ENCODE measurements around the gene GPRIN2.
"Not testable (repeated sequence)": the region's sequence is repeated elsewhere in the genome, so short reads cannot be mapped to it uniquely, and the experiment has no call there.

GPRIN2 gene

DNA sequence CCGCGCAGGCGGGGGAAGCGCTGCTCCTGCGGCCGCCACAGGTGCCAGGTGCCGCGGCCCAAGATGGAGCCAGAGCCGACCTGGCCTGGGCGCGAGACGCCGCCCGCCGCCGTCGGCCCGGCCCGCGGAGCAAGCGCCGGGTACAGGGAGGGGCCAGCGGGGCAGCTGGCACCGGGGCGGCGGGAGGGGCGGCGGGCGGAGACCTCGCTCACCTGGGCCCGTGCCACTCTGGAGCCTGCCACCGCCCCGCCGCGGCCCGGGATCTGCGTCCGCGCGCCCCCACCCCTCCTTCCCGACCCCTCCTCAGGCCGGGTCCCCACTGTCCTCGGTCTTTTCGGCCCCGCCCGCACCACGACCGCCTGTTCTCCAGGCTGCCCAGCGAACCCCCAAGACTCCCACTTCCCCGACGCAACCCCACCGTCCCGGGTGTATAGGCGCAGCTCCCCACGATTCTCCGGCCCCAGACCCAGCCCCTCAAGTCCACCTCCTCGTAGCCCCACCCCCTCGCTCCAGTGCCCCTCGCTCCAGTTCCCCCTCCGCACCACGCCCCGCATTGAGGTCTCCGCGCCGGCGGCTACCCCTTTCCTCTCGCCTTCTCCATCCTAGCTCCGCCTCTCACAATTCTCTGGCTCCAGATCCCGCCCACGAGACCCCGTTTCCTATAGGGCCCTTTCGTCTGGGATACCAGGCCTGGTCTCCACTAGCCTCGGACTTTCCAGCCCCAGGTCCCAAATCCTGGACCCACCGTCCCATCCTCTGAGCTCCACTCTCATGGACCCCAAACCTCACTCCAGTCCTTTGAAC is at the start of gene GPRIN2:
TSS of gene GPRIN2 (minus strand) at position 144 of the 804 bp plus-strand sequence. CDS start 5,922 bp downstream, outside the sequence.
- no peak for DNase-seq (ENCODE audit: low read depth, low spot score)

DNA sequence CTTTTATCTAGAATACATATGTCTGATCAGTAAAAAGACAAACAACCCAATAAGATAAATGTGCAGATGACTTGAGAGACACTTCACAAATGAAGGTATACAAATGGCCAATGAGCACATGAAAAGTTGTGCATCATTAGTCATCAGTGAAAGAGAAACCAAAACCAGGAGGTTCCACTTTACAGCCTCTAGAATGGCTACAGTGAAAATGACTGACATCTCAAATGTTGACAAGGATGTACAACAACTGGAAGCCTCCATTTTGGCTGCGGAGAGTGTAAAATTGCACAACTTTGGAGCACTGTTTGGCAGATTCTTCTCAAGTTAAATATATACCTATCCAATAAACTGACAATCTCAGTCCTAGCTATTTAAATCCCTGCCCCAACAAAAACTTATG is 44.1 kb upstream of the GPRIN2 start:
- DNase-seq (ENCODE audit: low read depth, low spot score): not testable (repeated sequence)

DNA sequence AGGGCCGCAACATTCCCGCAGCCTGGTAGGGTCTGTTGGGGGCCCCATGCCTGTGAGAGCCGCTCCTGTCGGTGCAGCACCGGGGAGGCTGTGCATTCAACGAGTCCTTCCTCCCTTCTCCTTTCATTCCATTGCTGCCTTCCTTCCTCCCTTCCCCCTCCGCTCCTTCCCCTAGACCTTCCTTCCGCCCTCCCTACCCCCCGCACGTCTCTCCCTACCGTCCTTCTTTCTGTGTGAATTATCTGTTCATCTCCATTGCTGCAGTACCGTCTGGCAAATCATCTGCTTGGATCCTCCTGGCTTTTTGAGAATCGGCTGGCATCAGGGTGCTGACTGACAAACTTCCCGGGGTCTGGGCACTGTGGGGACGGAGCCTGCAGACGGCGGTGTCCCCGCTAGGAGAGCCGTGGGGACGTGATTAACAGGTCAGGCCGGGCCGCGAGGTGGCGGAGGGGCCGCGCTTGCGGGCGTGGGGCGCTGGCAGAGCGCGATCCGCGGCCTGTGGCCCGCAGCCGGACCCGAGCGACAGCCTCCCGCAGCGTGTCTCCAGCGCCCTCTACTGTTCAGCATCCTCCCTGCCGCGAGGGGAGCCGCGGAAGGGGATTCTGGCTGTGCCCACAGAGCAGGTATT is 41.3 kb upstream of the GPRIN2 start:
- DNase-seq (ENCODE audit: low read depth, low spot score): not testable (repeated sequence)

GRCh38 chr10:46596570-46596969 is 40.1 kb upstream of the GPRIN2 start:
- not testable (repeated sequence) for DNase-seq (ENCODE audit: low read depth, low spot score)

DNA sequence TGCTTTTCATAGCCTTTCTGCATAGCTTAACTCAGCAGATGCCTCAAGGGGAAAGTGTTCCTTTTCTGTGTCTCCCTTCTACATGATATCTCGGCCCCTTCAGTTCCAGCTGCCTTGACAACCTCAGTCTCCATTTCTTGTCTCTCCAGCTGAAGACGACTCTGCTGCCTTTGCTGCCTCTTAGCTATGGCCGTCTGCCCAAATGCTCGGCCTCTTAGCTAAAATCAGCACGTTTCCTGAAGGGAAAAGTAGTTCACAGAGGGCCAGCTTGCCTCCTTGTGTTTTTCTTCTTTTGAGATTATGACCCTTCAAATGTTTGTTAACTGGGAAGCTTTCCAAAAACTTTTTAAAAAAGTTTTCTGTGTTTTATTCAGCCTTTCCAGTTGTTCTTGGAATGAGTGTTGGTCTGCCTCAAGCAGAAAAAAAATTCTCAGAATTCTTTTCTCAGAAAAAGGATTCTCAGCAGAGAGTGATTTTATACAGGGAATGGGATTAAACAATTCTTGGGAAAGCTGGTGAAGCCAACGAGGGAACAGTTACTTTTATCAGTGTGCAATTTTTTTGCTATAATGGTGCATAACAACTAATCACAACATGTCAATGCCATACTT is 38.1 kb upstream of the GPRIN2 start:
- DNase-seq (ENCODE audit: low read depth, low spot score): not testable (repeated sequence)

DNA sequence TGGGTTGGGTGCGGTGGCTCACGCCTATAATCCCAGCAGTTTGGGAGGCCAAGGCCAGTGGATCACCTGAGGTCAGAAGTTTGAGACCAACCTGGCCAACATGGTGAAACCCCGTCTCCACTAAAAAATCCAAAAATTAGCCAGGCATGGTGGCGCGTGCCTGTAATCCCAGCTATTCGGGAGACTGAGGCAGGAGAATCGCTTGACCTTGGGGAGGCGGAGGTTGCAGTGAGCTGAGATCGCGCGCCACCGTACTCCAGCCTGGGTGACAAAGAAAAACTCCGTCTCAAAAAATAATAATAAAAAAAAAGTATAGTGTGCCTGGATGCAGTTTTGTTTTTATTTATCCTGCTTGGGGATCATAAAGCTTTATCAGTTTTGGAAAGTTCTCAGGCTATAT is 36.8 kb upstream of the GPRIN2 start:
- not testable (repeated sequence) for DNase-seq (ENCODE audit: low read depth, low spot score)

- DNase-seq (ENCODE audit: low read depth, low spot score): not testable (repeated sequence)
Measured at GRCh38 chr10:46591053-46591452, 34.6 kb upstream of the GPRIN2 start.

DNA sequence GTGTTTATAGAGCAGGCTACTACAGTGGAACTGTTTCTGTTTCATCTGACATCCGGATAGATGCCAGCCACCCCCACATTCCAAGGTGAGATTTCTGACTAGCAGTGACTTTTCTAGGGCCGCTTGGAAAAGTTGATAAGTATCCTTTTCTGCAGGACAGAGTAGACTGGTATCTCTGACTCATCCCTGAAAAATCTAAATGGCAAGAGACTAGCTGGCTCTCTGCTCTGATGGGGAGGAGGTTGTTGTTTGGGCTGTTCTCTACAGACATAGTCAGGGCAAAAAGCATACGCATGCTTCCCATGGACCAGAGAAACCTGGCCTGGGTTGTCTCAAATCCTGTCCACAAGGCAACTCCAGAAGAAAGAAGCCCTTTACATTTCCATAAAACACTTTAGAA is 33.1 kb upstream of the GPRIN2 start:
- not testable (repeated sequence) for DNase-seq (ENCODE audit: low read depth, low spot score)

DNA sequence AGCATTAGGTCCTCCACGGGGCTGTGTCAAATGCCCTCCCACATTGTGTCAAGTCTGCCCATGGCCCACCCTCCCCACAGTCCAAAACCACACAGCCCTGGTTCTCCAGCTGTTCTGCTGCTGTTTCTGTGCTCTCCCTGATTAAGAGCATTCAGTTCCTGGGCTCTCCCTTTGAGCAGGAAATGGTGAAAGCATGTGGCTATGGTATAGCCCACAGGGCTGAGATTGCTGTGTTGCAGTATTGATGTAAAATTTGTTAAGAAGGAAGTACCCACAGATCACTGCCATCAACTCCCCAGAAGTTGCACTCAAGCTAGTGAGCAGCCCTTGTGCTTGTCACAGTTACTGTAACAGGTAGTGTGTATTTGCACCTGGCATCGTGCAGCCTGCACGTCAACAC is 31.8 kb upstream of the GPRIN2 start:
- not testable (repeated sequence) for DNase-seq (ENCODE audit: low read depth, low spot score)

DNA sequence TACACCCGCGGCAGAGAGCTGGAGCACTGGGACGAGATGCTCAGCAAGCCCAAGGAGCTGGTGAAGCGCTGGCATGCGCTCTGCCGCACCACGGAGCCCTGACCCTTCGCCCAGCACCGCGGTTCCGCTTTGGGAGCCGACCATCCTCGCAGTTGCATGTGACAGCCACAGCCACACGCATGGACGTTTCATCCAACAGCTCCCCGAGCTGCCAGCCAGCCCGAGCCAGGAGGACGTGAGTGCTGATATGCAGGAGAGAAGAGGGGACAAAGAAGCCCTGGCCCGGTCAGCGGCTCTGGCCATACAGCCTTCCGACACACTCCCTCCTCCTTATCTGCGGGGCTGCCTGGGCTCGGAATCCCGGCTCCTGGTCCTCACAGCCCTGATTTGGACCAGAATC is 31.1 kb upstream of the GPRIN2 start:
- not testable (repeated sequence) for DNase-seq (ENCODE audit: low read depth, low spot score)

GRCh38 chr10:46585246-46585645 is 28.8 kb upstream of the GPRIN2 start:
- not testable (repeated sequence) for DNase-seq (ENCODE audit: low read depth, low spot score)

GRCh38 chr10:46584196-46584595 is 27.7 kb upstream of the GPRIN2 start:
- DNase-seq (ENCODE audit: low read depth, low spot score): not testable (repeated sequence)

- DNase-seq (ENCODE audit: low read depth, low spot score): not testable (repeated sequence)
Measured at GRCh38 chr10:46582568-46582967, 26.1 kb upstream of the GPRIN2 start.

DNA sequence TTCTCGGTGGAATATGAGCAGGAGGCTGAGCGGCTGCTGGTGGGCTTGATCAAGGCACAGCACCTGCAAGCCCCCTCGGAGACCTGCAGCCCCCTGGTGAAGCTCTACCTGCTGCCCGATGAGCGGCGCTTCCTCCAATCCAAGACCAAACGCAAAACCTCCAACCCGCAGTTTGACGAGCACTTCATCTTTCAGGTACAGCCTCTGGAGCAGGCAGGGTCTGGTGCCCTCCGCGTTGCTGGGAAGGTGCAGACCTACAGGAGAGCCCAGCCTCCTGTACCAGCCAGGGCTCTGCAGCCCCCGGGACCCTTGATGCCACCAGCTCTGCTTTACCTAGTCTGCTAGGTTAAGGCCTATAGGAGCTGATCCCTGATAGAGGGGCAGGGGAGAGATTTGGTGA is 25.5 kb upstream of the GPRIN2 start:
- DNase-seq (ENCODE audit: low read depth, low spot score): not testable (repeated sequence)

DNA sequence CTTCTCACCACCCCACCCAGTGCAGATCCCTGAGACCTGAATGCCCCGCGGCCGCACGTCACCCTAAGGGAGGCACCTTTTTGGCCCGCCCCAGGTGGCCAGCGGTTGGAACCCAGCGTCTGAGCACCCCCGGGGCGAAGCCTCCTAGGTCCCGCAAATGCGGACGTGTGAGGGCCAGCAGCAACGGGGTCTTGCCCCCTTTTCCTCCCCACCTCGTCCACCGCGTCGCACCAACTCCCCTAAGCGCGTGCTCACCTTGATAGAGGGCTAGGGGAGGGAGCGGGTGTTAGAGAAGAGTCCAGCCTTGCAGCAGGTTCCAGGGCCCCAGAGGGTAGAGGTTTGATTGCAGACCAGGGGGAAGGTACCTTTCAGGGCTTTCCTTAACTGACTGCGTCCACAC is 22.9 kb upstream of the GPRIN2 start:
- not testable (repeated sequence) for DNase-seq (ENCODE audit: low read depth, low spot score)

DNA sequence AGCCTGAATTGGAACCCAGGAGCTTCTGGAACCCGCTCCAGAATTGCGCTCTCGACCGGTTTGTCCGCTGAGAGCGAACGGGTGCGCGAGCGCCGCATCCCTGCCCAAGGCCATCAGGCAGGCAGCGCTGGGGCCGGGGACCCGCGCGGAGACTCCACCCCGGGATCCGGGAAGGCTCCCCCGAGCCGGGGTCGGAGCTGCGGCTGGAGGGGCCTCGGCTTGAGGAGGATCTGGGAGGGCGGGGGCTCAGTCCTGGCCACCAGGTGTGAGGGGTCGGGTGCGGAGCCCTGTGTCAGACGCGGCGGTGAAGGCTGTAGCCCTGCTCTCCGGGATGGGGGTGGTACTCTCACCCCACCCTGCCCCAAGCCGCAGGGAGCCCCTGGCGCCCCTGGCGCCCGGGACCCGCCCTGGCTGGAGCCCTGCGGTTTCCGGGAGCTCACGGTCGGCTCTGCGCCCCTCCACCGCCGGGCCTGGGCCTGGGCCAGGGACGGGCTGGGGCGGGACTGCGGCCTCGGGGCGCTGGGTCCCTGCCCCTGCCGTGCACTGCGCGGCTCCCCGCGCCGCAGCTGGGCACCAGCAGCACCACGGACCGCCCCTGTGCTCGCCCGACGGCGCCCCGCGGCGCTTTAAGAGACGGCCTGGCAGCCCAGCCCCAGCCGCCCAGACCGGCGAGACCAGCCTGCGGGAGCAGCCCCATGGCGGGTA is 22.2 kb upstream of the GPRIN2 start, which contains the start of gene SYT15:
TSS of gene SYT15 (plus strand) at position 655 of the 705 bp plus-strand sequence. CDS start at position 696, 41 bp downstream.
- DNase-seq (ENCODE audit: low read depth, low spot score): not testable (repeated sequence)

GRCh38 chr10:46577624-46578473 is 21.4 kb upstream of the GPRIN2 start:
- DNase-seq (ENCODE audit: low read depth, low spot score): not testable (repeated sequence)

DNA sequence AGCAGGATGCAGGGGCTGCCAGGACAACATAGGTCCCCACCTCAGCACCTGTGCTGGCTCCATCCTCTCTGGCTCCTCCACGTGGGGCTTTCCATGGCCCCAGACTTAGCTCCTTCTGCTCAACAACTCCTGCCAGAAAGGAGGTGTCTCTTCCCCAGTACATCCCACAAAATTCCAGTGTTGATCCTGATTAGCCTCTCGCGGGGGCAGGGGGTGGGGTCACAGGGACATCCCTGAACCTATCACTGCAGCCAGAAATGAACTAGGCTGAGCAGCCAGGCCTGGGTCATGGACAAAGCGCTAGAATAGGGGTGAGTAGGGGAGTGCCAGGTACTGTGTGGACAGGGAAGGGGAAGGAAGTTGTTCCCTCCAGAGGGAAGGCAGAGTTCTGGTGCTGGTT is 17.4 kb upstream of the GPRIN2 start:
- not testable (repeated sequence) for DNase-seq (ENCODE audit: low read depth, low spot score)

DNA sequence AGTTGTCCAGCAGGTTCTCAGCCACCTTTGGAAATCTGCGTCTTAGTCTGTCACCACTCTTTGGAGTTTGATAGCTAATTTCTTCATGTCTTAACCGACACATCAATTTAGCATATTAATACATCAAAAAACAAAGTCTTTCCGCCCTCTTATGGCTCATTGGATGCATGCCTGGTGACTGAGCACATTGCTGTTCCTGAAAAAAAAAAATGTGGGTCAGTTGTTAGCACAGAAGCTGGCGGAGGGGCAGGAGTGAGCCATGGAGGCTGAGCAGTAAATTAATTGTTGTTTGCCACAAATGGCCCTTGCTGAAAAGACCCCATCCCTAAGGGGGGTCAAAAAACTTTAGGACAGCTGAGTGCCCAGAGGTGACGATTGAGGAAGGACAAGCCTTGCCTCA is 16.9 kb upstream of the GPRIN2 start:
- DNase-seq (ENCODE audit: low read depth, low spot score): not testable (repeated sequence)

GRCh38 chr10:46572765-46573164 is 16.3 kb upstream of the GPRIN2 start:
- not testable (repeated sequence) for DNase-seq (ENCODE audit: low read depth, low spot score)

DNA sequence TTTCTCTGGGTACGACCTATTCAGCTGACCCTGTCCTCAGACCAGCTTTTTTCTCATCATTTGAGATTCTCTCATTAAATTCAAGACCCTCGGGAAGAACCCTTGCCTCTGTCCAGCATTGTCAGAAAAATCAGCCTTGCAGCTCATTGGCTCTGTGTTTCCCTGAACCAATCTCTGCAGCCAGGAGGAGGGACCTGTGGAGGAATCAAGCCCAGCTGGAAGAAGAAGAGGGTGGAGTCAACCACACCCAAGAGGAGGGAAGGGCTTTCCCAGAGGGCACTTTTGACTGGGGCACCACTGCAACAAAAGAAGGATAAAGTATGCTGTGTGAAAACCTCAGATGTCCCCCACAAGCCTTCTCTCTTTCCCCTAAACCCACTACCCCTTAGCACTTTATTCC is 14.2 kb upstream of the GPRIN2 start:
- not testable (repeated sequence) for DNase-seq (ENCODE audit: low read depth, low spot score)
